Activated CD4-positive, CD25-positive, alpha-beta regulatory T cell (primary cell): ENCODE results near the gene ZNF600.
"Not testable (repeated sequence)": the region's sequence is repeated elsewhere in the genome, so short reads cannot be mapped to it uniquely, and the experiment has no call there.

Experiments used
- DNase-seq, 4 experiments: peaks; one replicate each; lab custom pipeline; 2025; lab: John Stamatoyannopoulos, UW

ZNF600 gene

DNA sequence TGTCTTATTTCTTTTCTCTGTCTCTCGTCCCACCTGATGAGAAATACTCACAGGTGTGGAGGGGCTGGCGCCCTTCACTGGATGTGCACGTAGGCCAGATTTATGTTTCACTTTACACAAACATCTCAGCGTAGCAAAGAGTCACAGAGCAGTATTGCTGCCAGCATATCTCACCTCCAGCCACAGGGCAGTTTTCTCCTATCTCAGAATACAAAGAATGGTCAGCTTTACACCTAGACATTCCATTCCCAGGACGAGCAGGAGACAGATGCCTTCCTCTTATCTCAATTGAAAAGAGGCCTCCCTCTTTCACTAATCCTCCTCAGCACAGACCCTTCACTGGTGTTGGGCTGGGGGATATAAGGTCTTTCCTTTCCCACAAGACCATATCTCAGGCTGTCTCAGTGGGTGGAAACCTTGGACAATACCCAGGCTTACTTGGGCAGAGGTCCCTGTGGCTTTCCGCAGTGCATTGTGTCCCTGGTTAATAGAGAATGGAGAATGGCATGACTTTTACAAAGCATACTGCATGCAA lies 44.6 kb downstream of the ZNF600 start:
- no peak for DNase-seq

GRCh38 chr19:52741371-52741770 lies 45.2 kb downstream of the ZNF600 start:
- not testable (repeated sequence) for DNase-seq

DNA sequence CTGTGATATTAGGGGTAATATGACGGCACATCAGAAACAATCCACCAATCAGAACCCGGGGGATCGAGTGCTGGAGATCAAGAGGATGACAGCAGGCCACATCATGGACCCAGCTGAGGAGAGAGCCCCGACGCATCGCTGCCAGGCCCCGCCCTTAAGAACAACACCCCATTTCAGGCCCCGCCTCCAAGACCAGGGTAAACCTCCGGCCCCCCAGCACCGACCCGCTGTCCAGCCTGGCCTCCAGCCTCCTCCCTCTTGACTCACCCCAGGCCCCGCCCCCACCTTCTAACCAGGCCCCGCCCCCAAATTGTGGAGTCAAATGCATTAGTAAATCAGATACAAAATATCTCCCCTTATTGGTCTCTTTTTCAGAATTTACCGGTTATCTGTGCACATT lies 47.0 kb downstream of the ZNF600 start:
- DNase-seq, result no peak

DNA sequence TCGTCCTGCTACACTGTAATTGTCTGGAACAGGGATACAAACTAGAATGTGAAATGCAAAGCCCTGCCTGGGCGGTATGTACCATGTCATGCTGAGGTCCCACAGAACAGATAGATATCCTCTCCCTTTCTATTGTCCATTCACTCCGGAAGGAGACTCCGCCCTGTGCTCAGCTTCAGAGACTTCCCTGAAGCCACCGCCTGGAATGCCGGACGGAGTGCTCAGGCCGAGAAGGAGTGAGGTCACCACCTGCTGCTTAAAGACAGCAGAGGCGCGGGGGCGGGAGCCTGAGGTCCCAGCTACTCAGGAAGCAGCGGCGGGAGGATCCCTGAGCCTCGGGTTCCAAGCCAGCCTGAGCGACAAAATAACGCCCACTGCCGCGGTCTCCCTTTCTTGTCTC lies 50.9 kb downstream of the ZNF600 start:
- no peak for DNase-seq

DNA sequence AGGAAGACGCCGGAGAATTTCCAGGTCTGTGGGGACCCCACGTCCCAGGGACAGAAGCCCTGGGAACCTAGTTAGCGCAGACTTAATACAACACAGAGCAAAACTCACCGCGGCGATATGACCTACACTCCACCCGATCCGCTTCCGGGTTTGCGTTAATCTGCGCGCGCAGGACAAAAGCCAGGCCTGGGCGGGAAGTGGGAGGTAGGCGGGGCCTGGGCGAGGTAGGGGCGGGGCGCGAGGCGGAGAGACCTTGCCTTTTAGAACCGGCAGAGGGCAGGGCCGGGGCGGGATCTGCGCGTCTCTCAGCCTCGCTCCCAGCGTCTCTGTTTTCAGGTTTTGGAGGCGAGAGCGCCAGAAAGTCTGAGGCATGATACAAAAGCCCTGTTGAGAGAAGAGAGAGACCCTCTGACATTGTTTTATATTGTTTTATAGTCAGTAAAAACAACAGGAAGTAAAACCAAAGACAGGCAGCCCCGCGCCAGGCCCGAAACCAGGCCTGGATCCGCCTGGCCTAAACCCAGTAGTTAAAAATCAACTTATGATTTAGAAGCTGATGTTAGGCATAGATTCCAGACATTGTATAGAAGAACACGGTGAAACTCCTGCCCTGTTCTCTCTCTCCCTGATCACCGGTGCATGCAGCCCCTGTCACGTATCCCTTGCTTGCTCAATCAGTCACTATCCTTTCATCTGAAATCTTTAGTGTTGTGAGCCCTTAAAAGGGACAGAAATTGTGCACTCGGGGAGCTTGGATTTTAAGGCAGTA lies 51.5 kb downstream of the ZNF600 start, which contains the start of gene ZNF611:
Gene ZNF611, minus strand, starts transcription at position 152 of the 769 bp plus-strand sequence. CDS start 19,150 bp downstream, outside the sequence.
- DNase-seq, result peak; percentile 96 to 98 (median 97)

GRCh38 chr19:52734331-52734892 lies 52.2 kb downstream of the ZNF600 start:
- DNase-seq, result peak in 1 of 4 experiments; percentile 3

GRCh38 chr19:52726051-52726450 lies 60.5 kb downstream of the ZNF600 start:
- not testable (repeated sequence) for DNase-seq

DNA sequence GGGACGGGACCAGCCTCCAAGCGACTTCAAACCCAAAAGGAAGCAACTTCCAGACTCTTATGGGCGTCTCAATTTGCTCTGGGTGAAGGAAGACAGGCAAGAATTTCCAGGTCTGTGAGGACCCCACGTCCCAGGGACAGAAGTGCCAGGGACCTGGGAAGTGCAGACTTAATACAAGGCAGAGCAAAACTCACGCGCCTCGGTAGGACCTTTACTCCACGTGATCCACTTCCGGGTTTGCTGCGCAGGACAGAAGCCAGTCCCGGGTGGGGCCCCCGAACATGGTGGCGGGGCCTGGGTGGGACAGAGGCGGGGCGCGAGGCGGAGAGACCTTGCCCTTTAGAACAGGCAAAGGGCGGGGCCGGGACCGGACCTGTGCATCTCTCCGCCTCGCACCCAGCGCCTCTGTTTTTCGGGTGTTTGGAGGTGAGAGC lies 61.0 kb downstream of the ZNF600 start:
- no peak for DNase-seq

DNA sequence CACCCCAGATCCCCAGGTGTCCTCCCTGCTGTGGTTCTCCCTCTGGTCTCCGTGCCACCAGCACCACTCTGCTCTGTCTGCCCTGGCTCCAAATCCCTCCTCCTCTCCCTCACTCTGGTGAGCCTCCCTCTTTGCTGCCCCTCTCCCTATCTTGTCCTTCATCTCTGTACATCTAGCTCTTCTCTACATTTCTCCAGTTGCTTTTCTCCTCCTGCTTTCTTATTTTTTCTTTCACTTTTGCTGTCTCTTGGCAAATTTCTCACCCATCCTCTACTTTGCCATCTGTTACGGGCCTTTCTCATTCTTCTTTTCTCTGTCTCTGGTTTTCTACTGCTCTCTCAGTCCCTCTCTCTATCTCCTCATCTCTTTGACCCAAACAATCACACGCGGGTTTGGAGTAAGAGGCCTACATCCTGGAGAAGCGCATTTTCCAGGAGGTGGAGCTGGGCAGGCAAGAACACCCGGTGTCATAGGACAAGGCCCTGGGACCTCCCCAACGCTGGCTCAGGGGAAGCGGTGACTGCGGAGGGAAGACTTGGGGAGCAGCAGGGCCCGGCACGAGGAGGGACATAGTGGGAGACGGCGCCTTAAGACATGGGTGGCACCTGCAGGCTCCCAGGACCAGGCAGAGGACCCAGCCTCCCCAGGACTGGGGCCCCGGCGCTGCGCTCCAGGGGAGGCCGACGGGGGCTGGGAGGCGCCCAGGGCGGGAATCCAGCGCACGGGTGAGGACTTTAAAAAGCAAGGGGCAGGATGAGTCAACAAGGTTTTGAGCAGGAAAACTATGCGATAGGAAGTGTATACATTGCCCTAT lies 61.7 kb downstream of the ZNF600 start:
- DNase-seq, result no peak

DNA sequence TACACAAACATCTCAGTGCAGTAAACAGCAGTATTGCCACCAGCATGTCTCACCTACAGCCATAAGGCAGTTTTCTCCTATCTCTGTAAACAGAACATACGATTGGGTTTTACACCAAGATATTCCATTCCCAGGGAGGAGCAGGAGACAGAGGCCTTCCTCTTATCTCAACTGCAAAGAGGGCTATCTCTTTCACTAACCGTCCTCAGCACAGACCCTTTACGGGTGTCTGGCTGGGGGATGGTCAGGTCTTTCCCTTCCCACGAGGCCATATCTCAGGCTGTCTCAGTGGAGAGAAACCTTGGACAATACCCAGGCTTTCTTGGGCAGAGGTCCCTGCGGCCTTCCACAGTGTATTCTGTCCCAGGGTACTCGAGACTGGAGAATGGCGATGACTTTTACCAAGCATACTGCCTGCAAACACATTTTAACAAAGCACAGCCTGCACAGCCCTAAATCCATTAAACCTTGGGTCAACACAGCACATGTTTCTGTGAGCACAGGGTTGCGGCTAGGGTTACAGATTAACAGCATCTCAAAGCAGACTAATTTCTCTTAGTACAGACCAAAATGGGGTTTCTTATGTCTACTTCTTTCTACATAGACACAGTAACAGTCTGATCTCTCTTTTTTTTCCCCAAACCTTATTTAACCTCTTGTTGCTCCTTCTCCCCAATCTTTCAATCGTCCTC lies 62.5 kb downstream of the ZNF600 start:
- not testable (repeated sequence) for DNase-seq

- no peak for DNase-seq
Observed at GRCh38 chr19:52722062-52723003, 64.3 kb downstream of the ZNF600 start.

DNA sequence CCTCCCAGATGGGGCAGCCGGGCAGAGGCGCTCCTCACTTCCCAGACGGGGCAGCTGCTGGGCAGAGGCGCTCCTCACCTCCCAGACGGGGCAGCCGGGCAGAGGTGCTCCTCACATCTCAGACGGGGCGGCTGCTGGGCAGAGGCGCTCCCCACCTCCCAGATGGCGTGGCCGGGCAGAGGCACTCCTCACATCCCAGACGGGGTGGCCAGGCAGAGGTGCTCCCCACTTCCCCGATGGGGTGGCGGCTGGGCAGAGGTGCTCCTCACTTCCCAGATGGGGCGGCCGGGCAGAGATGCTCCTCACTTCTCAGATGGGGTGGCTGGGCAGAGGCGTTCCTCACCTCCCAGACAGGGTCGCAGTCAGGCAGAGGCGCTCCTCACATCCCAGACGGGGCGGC lies 66.0 kb downstream of the ZNF600 start:
- DNase-seq, result not testable (repeated sequence)

DNA sequence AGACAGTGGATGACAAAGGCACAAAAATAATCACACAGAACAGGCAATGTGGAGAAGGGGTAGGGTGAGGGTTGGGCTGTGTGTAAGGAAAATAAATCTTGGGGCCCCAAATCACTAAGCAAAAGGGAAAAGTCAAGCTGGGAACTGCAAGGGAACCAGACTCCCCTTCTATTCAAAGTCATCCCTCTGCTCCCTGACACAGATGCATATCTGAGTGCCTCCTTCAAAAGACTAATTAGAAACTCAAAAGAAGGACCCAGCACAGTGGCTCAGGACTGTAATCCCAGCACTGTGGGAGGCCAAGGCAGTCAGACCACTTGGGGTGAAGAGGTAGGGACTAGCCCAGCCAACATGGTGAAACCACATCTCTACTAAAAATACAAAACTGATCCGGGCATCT lies 70.1 kb downstream of the ZNF600 start:
- no peak for DNase-seq

- not testable (repeated sequence) for DNase-seq
Observed at GRCh38 chr19:52715902-52716301, 70.7 kb downstream of the ZNF600 start.

DNA sequence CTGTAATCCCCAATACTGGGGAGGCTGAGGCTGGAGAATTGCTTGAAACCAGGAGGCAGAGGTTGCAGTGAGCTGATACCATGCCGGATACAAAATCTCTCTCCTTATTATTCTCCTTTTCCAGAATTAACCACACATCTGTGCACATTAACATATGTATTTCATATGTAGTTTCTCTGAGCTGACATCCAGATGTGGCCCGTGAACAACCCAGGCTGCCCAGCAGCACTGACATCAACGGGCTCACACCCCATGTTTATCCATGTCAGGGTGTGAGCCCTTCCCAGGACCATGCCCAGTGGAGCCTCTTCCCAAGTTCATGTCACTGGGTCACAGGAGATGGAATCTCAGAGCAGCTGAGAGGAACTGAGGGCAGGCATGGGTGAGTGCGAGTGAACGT lies 71.3 kb downstream of the ZNF600 start:
- DNase-seq, result not testable (repeated sequence)
